ENCODE measurements around the gene ZNF154.
"Not testable (repeated sequence)": the region's sequence is repeated elsewhere in the genome, so short reads cannot be mapped to it uniquely, and the experiment has no call there.

ZNF154 gene

DNA sequence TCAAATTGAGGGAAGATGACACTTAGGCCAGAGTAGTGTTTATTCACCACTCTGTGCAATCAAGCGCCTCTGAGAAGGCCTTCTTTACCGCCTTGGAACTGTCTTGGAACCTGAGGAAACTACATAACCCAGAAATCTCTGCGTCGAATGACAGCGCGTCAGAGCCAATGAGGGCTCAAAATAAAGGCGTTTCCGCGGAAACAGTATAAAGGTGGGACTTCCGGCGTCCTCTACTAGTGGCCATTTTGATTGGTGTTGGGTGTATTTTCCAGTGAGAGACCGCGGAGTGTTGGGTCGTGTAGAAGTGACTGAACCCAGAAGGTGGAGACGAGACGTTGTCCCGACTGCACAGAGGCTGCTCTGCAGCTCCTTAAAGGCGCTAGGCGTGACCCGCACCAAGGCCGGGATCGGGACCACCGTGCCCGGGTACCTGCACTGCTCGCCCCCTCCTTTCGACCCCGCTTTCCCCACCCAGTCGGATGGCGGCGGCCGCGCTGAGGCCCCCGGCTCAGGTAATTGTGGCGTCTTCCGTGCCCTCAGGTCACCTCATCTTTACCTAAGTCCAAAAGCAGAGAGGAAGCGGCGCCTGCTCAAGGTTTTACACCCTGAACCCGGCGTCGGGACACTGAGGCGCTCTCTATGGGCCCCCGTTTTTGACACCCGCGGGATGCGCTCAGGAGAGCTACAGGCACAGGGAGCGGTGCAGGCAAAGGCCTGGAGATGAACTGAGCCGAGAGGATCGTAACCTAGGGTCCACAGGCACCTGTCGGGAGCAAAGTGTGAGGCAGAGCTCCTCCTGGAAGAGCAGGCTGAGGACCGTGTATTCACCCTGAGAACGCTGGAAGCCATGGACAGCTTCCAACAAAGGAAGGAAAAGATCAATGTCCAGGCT lies 37.8 kb upstream of the ZNF154 start, which contains the start of gene ZNF776:
Gene ZNF776, plus strand, starts transcription at position 236 of the 892 bp plus-strand sequence. Its CDS starts 244 bp downstream, at position 480.
- TF ChIP-seq, protein P1, sequence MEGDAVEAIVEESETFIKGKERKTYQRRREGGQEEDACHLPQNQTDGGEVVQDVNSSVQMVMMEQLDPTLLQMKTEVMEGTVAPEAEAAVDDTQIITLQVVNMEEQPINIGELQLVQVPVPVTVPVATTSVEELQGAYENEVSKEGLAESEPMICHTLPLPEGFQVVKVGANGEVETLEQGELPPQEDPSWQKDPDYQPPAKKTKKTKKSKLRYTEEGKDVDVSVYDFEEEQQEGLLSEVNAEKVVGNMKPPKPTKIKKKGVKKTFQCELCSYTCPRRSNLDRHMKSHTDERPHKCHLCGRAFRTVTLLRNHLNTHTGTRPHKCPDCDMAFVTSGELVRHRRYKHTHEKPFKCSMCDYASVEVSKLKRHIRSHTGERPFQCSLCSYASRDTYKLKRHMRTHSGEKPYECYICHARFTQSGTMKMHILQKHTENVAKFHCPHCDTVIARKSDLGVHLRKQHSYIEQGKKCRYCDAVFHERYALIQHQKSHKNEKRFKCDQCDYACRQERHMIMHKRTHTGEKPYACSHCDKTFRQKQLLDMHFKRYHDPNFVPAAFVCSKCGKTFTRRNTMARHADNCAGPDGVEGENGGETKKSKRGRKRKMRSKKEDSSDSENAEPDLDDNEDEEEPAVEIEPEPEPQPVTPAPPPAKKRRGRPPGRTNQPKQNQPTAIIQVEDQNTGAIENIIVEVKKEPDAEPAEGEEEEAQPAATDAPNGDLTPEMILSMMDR (IDR thresholded peaks at IDR 0.05; ENCODE audit: borderline replicate concordance, insufficient read depth, low read depth, low read length), result no peak
- H3K4me3 ChIP-seq (ENCODE audit: low read depth, low read length), result peak within 1 kb of the TSS; percentile 58

DNA sequence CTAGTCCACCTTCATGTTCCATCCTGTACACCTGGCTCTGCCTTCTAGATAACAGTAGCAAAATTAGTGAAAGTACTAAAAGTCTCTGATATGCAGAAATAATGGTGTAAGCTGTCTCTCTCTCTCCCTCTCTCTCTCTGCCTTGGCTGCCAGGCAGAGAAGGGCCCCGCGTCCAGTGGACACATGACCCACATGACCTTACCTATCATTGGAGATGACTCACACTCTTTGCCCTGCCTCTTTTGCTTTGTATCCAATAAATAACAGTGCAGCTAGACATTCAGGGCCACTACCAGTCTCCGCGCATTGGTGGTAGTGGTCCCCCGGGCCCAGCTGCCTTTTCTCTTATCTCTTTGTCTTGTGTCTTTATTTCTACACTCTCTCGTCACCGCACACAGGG lies 29.8 kb upstream of the ZNF154 start:
- H3K4me3 ChIP-seq (ENCODE audit: low read depth, low read length), result not testable (repeated sequence)

DNA sequence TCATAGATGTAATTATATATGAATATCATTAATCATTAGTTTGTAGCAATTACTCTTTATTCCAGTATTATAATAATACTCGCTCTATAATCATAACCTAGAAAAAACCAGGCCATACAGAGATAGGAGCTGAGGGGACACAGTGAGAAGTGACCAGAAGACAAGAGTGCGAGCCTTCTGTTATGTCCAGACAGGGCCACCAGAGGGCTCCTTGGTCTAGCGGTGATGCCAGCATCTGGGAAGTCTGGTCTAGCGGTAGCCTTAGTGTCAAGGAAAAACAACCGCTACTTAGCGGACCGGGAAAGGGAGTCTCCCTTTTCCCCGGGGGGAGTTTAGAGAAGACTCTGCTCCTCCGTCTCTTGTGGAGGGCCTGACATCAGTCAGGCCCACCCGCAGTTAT lies 29.3 kb upstream of the ZNF154 start:
- TF ChIP-seq, protein P1 (IDR thresholded peaks at IDR 0.05; ENCODE audit: borderline replicate concordance, insufficient read depth, low read depth, low read length), result peak; percentile 5; the same call in 1 of the 2 replicates
- not testable (repeated sequence) for H3K4me3 ChIP-seq (ENCODE audit: low read depth, low read length)

DNA sequence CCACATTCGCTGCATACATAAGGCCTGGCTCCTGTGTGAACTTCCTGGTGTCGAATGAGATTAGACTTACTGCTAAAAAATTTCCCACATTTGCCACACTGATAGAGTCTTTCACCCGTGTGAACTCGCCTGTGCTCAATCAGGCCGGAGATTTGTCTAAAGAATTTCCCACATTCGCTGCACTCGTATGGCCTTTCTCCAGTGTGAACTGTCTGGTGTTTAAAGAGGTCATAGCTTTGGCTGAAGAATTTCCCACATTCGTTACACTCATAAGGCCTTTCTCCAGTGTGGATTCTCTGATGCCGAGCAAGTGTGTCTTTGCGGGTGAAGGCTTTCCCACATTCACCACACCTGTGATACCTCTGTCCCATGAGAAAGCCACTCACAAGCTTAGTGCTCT lies 11.9 kb upstream of the ZNF154 start:
- TF ChIP-seq, protein P1 (IDR thresholded peaks at IDR 0.05; ENCODE audit: borderline replicate concordance, insufficient read depth, low read depth, low read length), result no peak
- H3K4me3 ChIP-seq (ENCODE audit: low read depth, low read length), result no peak overlapping the region

DNA sequence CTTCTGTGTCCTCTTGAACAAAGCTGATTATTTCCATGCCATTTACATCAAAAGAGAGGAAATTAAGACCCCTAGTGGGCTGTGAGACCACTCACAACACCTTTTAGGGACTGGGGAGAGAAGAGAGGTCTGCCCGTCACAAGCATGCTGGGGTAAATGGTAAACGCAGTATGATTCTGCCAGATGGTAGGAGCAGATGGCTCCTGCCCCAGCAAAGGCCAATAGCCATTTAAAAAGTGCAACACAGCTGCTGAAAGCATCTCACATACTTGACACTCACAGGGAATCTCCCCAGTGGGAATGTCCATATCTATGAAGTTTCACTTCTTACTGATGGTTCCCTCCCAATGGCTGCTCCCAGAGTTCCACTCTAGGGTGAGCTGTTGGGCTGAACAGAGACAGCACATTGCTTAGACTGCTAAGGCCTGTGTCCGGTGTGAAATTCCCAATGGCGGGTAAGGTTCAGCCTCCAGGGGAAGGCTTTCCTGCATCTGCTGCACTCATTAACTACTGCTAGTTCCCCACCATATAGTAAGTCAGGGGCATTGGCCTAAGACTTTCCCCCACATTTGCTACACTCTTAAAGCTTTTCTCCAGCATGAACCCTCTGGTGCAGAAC lies 11.0 kb upstream of the ZNF154 start:
- TF ChIP-seq, protein P1 (IDR thresholded peaks at IDR 0.05; ENCODE audit: borderline replicate concordance, insufficient read depth, low read depth, low read length), result no peak
- H3K4me3 ChIP-seq (ENCODE audit: low read depth, low read length), result no peak overlapping the region

DNA sequence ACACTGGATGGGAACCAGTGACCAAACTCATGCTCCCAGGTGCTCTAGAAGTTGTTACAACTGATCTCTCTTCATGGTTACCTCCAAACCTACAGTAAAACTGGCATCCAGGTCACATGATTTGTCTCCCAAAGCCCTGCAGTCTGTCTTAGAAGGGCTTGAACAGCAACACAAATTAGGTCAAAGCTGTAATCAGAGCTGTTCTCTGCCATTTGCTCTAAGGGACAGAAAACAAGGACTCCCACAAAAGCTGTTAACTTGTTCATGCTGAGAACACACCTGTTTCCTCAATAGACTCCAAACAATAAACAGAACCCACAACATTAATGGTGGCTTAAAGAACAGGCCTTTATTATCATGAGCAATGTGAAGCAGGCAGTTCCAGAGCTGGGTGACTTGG lies 10.4 kb upstream of the ZNF154 start:
- TF ChIP-seq, protein P1 (IDR thresholded peaks at IDR 0.05; ENCODE audit: borderline replicate concordance, insufficient read depth, low read depth, low read length), result no peak
- H3K4me3 ChIP-seq (ENCODE audit: low read depth, low read length), result no peak overlapping the region

DNA sequence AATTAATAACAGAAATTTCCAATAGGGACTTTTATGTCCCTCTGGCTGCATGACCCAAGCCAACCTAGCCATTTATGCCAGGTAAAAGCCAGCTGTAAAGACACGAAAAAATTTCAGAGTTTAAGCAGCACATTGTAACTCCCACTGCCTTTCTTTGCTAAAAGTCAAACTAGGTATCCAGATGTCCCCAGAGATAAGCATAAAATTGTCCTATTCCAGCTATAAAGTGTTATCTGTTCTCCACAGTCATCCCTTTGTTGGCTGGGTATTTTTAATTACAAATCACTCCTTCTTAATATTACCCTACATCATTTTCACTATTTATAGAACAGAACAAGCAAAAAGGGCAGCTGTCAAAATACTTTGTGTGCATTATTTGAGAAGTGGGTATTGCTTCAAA lies 3.2 kb upstream of the ZNF154 start:
- TF ChIP-seq, protein P1 (IDR thresholded peaks at IDR 0.05; ENCODE audit: borderline replicate concordance, insufficient read depth, low read depth, low read length), result no peak
- no peak overlapping the region for H3K4me3 ChIP-seq (ENCODE audit: low read depth, low read length)

Data from GM12875 (cell line).